H1 (cell line): ENCODE data around the gene LHFPL2. TPM values are rescaled to one million over a fixed set of nuclear protein-coding genes. Genes with fewer than 3 reads are reported as not detected.

Source experiments
- BRCA1 ChIP-seq: IDR thresholded peaks from 2 replicates; pipeline ENCODE4 v1.6.1; 2012; ENCODE audit warnings: low read depth, low read length, improper control_type of control experiment
- CEBPB ChIP-seq: IDR thresholded peaks from 2 replicates; pipeline ENCODE4 v1.6.1; 2012; ENCODE audit warnings: low read depth, low read length
- SAP30 ChIP-seq: fragments of 300-600 bp; sonication (generic); IDR thresholded peaks from 2 replicates; pipeline ENCODE4 v1.7.1; 2012; ENCODE audit warnings: low read length, moderate library complexity, mild to moderate bottlenecking, inconsistent platforms; ENCODE audit not compliant: insufficient read depth, insufficient replicate concordance
- polyA plus RNA-seq, 7 experiments: library from polyadenylated mRNA; depleted of rRNA in 3 of 7; stranded (reverse) in 5 of 7; unstranded in 2 of 7; fragments of >200 nt in 5 of 7; fragments of 200-250 nt in 2 of 7; gene quantifications; 1 replicate in 5 of 7; 2 replicates in 1 of 7; 4 replicates in 1 of 7; pipeline versions ENCODE4 v1.2.1 to v1.2.3, GENCODE V29; 2011 to 2013; ENCODE audit warnings: missing spikeins in 2 of 7, mixed read lengths in 2 of 7
- total RNA-seq: library from RNA; stranded (reverse); fragmentation: NEBNext Ultra II Directional; extraction: Animal tissue kit (Norgen Biotek cat#: 25700); gene quantifications from 2 replicates; pipeline ENCODE4 v1.2.1, GENCODE V29; 2021

LHFPL2 gene
- total and polyA plus RNA-seq, 2 of the 8 experiments (the other 6 are each of a cell fraction or from before 2014, with no cell fraction given), result 9.6 to 43.0 TPM

DNA sequence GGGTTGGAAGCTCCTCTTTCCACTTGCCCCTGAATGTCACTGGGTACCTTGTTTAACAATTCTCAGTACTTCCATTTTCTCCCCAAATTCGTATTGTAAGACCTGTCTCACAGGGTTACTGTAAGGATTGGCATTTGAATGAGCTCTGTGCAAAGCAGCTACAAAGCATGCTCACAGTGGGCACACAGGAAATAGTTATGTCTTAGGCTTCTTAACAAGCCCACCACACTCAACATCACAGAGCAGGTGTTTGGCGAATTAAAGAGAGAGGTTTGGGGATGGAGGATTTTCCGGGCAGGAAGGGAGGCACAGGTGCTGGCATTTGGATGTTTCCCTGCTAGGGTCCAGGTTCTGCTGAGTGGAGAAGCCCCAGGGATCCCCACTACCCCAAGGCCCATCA lies 17.0 kb upstream of the LHFPL2 start (continued):
- no peak for TF ChIP-seq SAP30
- TF ChIP-seq BRCA1, result no peak
- no peak for TF ChIP-seq CEBPB
- TF ChIP-seq, all 59 proteins: peak for 0
